Neutrophil (primary cell): ENCODE results near the gene RAB8B.
A peak's percentile ranks its signal among the peaks of the same experiment; 100 is the strongest.

Experiments used
- H3K27ac ChIP-seq: fragments of 200-600 bp; sonication (generic); 2 replicates; pipeline ENCODE4 v1.5.1; 2016; ENCODE audit warnings: mild to moderate bottlenecking, moderate library complexity
- H3K27me3 ChIP-seq: fragments of 200-600 bp; sonication (generic); 2 replicates; pipeline ENCODE4 v1.6.0; 2016; ENCODE audit warnings: mild to moderate bottlenecking
- H3K36me3 ChIP-seq: fragments of 200-600 bp; sonication (generic); 2 replicates; pipeline ENCODE4 v1.5.1; 2017
- H3K4me1 ChIP-seq, 2 experiments: fragments of 200-600 bp in 1 of 2; sonication (generic) in 1 of 2; 1 replicate in 1 of 2; 2 replicates in 1 of 2; pipeline versions ENCODE4 v1.5.1 to v1.6.1; 2013 to 2016; ENCODE audit warnings: low read depth in 1 of 2, low read length in 1 of 2, mild to moderate bottlenecking in 1 of 2, moderate library complexity in 1 of 2; ENCODE audit not compliant: control insufficient read depth in 1 of 2, insufficient read depth in 1 of 2
- H3K4me3 ChIP-seq, 2 experiments: fragments of 200-600 bp in 1 of 2; sonication (generic) in 1 of 2; 1 replicate in 1 of 2; 2 replicates in 1 of 2; pipeline ENCODE4 v1.5.1; 2013 to 2016; ENCODE audit warnings: low read depth in 1 of 2, low read length in 1 of 2, mild to moderate bottlenecking in 1 of 2, moderate library complexity in 1 of 2
- H3K9me3 ChIP-seq: fragments of 200-600 bp; sonication (generic); 2 replicates; pipeline ENCODE4 v1.5.1; 2016
- TF ChIP-seq, protein P1 (sequence below): fragments of 200-600 bp; sonication (generic); IDR thresholded peaks from 2 replicates; pipeline ENCODE4 v1.5.1; 2016; ENCODE audit warnings: antibody characterized with exemption

Gene RAB8B

GRCh38 chr15:63244976-63245645 is 55.7 kb downstream of the RAB8B start:
- peaks cover 32% of the 10 kb centered on the region for H3K36me3 ChIP-seq
- TF ChIP-seq, protein P1, sequence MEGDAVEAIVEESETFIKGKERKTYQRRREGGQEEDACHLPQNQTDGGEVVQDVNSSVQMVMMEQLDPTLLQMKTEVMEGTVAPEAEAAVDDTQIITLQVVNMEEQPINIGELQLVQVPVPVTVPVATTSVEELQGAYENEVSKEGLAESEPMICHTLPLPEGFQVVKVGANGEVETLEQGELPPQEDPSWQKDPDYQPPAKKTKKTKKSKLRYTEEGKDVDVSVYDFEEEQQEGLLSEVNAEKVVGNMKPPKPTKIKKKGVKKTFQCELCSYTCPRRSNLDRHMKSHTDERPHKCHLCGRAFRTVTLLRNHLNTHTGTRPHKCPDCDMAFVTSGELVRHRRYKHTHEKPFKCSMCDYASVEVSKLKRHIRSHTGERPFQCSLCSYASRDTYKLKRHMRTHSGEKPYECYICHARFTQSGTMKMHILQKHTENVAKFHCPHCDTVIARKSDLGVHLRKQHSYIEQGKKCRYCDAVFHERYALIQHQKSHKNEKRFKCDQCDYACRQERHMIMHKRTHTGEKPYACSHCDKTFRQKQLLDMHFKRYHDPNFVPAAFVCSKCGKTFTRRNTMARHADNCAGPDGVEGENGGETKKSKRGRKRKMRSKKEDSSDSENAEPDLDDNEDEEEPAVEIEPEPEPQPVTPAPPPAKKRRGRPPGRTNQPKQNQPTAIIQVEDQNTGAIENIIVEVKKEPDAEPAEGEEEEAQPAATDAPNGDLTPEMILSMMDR = no peak
- H3K27me3 ChIP-seq = no peaks in the 10 kb centered on the region
- no peak overlapping the region for H3K4me3 ChIP-seq
- no peaks in the 10 kb centered on the region for H3K9me3 ChIP-seq
- H3K4me1 ChIP-seq = peaks cover 19 to 21% of the 10 kb centered on the region in 2 experiments
- H3K27ac ChIP-seq = peak overlapping the region; percentile 19

DNA sequence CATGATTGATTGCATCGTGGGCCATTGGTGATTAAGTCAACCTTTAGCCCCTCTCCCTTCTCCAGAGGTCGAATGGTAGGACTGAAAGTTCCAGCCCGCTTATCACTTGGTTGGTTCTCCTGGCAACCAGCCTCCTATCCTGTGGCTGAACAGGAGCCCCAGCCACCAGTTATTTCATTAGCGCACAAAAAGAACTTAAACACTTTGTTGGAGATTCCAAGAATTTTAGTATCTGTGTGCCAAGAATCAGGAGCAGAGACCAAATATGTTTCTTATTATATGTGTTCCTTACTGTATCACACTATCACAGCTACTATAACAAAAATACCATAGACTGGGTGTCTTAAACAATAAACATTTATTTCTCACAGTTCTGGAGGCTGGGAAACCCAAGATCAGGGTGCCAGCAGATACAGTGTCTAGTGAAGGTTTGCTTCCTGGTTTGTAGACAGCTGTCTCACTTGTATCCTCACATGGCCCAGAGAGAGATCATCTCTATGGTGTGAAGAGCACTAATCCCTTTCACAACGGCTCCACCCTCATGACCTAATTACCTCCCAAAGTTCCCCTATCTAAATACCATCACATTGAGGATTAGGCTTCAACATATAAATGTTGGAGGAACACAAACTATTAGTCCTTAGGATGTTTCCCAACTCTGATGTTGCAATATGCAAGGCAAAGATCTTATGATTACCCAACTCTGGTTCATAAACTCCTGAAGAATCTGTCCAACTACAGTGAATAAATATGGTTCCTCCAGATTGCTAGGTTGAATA is 57.5 kb downstream of the RAB8B start:
- Histone ChIP-seq H3K4me1 (peaks cover 19 to 21% of the 10 kb centered on the region in 2 experiments), H3K27ac (peak overlapping the region; percentile 73), H3K27me3 (no peaks in the 10 kb centered on the region), H3K9me3 (no peaks in the 10 kb centered on the region), H3K4me3 (peak overlapping the region in 1 of 2 experiments; percentile 3), H3K36me3 (peaks cover 50% of the 10 kb centered on the region)
- TF ChIP-seq, protein P1 = no peak

DNA sequence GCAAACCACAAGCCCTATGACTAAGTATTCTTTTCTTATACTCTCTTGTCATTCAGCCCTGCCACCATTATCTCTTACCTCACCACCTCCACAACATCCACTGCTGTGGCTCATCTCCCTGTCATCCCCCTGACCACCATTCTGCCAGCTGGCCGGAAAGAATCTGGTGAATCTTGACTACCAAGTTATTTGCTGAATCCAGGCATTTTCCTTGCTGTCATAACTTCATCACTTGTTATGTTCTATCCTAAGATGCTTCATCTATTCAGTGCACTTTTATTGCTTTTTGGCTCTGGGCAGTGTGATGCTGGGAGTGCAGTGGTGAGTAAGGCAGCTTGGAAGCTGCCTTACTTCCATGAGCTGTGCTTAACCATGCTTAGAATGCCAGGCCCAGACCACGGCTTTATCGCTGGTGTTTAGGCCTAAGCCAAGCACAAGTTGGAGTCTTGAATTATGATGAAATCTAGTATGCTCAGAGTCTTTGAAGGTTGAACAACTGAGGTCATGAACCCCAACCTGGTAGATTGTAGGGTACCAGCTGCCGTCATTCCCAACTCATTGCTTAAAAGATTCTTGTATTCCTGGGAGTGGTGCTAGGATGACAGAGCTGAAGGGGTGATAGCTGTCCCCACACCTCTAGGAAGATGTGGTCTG is 61.0 kb downstream of the RAB8B start:
- TF ChIP-seq, protein P1 = no peak
- Histone ChIP-seq H3K36me3 (peaks cover 72% of the 10 kb centered on the region), H3K27ac (no peak overlapping the region), H3K9me3 (no peaks in the 10 kb centered on the region), H3K4me1 (peaks cover 19 to 21% of the 10 kb centered on the region in 2 experiments), H3K27me3 (no peaks in the 10 kb centered on the region), H3K4me3 (no peak overlapping the region)

DNA sequence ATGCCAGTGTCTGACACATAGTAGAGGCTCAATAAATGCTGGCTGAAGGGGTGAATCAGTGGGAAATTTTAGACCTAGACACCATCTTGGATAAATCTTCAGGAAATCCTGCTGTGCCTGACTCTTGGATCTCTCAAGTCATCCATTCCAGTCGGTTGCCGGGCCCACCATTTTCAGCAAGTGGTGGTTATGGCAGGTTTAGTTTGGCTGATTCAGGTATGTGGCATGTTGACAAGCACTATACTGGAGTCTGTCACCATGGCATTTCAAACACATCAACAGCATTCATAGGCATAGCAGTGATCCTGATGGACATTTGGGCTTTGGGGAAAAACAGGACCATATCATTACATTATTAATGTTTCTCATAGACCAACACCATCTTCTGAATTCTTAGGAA is 62.3 kb downstream of the RAB8B start:
- Histone ChIP-seq H3K27me3 (no peaks in the 10 kb centered on the region), H3K27ac (no peak overlapping the region), H3K36me3 (peaks cover 72% of the 10 kb centered on the region), H3K9me3 (no peaks in the 10 kb centered on the region), H3K4me3 (no peak overlapping the region), H3K4me1 (peaks cover 11 to 14% of the 10 kb centered on the region in 2 experiments)
- TF ChIP-seq, protein P1 = no peak

- no peaks in the 10 kb centered on the region for H3K27me3 ChIP-seq
- H3K36me3 ChIP-seq = peaks cover 77% of the 10 kb centered on the region
- H3K4me1 ChIP-seq = peaks cover 5 to 8% of the 10 kb centered on the region in 2 experiments
- no peaks in the 10 kb centered on the region for H3K9me3 ChIP-seq
- TF ChIP-seq, protein P1 = no peak
- H3K4me3 ChIP-seq = no peak overlapping the region
- peak overlapping the region; percentile 8 for H3K27ac ChIP-seq
Observed at GRCh38 chr15:63252292-63252691, 62.9 kb downstream of the RAB8B start.
